Astrocyte (in vitro differentiated cells and primary cell): ENCODE data around the gene SMC6. TPM values are rescaled to one million over a fixed set of nuclear protein-coding genes. Genes with fewer than 3 reads are reported as not detected.

Experiments
- DNase-seq: peaks from one replicate; pipeline ENCODE4 v3.0.0-alpha.2; 2010; ENCODE audit warnings: low read depth
- FAIRE-seq: peaks from 2 replicates; lab custom pipeline; 2011; peaks lifted over from hg19 to GRCh38; lab: Jason Lieb, UNC
- H2AFZ ChIP-seq: 2 replicates; pipeline ENCODE4 v1.6.0; 2012; ENCODE audit warnings: low read depth, low read length, inconsistent platforms
- H3K27ac ChIP-seq: 2 replicates; pipeline ENCODE4 v1.5.1; 2011; ENCODE audit warnings: low read depth, low read length, inconsistent platforms
- H3K27me3 ChIP-seq: 2 replicates; pipeline ENCODE4 v1.6.0; 2011; ENCODE audit warnings: low read length, inconsistent platforms; ENCODE audit not compliant: insufficient read depth
- H3K36me3 ChIP-seq: 2 replicates; pipeline ENCODE4 v1.5.1; 2011; ENCODE audit warnings: low read length, inconsistent platforms; ENCODE audit not compliant: insufficient read depth
- H3K4me1 ChIP-seq: 2 replicates; pipeline ENCODE4 v1.5.1; 2011; ENCODE audit warnings: low read length, inconsistent platforms; ENCODE audit not compliant: insufficient read depth
- H3K4me2 ChIP-seq: 2 replicates; pipeline ENCODE4 v1.6.0; 2012; ENCODE audit warnings: low read length, inconsistent platforms
- H3K4me3 ChIP-seq: 2 replicates; pipeline ENCODE4 v1.5.1; 2011; ENCODE audit warnings: low read depth, mild to moderate bottlenecking, low read length, inconsistent platforms; ENCODE audit not compliant: insufficient read depth
- H3K79me2 ChIP-seq: 2 replicates; pipeline ENCODE4 v1.6.0; 2012; ENCODE audit warnings: mild to moderate bottlenecking, low read length, inconsistent platforms; ENCODE audit not compliant: insufficient read depth
- H3K9ac ChIP-seq: 2 replicates; pipeline ENCODE4 v1.6.0; 2012; ENCODE audit warnings: mild to moderate bottlenecking, low read length, inconsistent platforms
- H3K9me3 ChIP-seq: 2 replicates; pipeline ENCODE4 v1.5.1; 2012; ENCODE audit warnings: low read depth, mild to moderate bottlenecking, low read length, inconsistent platforms; ENCODE audit not compliant: insufficient read depth
- H4K20me1 ChIP-seq: 2 replicates; pipeline ENCODE4 v1.6.0; 2012; ENCODE audit warnings: low read length, inconsistent platforms; ENCODE audit not compliant: insufficient read depth
- H3K27ac Mint-ChIP-seq: one replicate; pipeline ENCODE4 v1.8.0; 2021; ENCODE audit warnings: mild to moderate bottlenecking, mixed read lengths; ENCODE audit not compliant: unreplicated experiment
- H3K27me3 Mint-ChIP-seq: one replicate; pipeline ENCODE4 v1.8.0; 2021; ENCODE audit warnings: low read depth, mixed read lengths; ENCODE audit not compliant: unreplicated experiment
- H3K36me3 Mint-ChIP-seq: one replicate; pipeline ENCODE4 v1.8.0; 2021; ENCODE audit warnings: low read depth, mixed read lengths; ENCODE audit not compliant: unreplicated experiment
- H3K4me1 Mint-ChIP-seq: one replicate; pipeline ENCODE4 v1.8.0; 2021; ENCODE audit warnings: low read depth, mixed read lengths; ENCODE audit not compliant: unreplicated experiment
- H3K4me3 Mint-ChIP-seq: one replicate; pipeline ENCODE4 v1.8.0; 2021; ENCODE audit warnings: mild to moderate bottlenecking, moderate library complexity, mixed read lengths; ENCODE audit not compliant: unreplicated experiment
- H3K9me3 Mint-ChIP-seq: one replicate; pipeline ENCODE4 v1.8.0; 2021; ENCODE audit warnings: mild to moderate bottlenecking, mixed read lengths; ENCODE audit not compliant: unreplicated experiment
- CTCF ChIP-seq: IDR thresholded peaks from 2 replicates; pipeline ENCODE4 v1.5.1; 2011; ENCODE audit warnings: low read depth, mild to moderate bottlenecking, inconsistent platforms, low read length, moderate library complexity; ENCODE audit not compliant: insufficient read depth
- EZH2 ChIP-seq: IDR thresholded peaks from 2 replicates; pipeline ENCODE4 v1.6.1; 2012; ENCODE audit warnings: mild to moderate bottlenecking, low read length, inconsistent platforms; ENCODE audit not compliant: insufficient read depth
- total RNA-seq: library from RNA; stranded (reverse); gene quantifications from 2 replicates; pipeline ENCODE4 v1.2.1, GENCODE V29; 2021

The SMC6 gene
- total RNA-seq, 1 donor from 2014 or later, result 20.1 TPM

- H3K27ac Mint-ChIP-seq, result no peak overlapping the region
- peaks cover 15% of the 10 kb centered on the region for H3K4me1 Mint-ChIP-seq
- no peaks in the 10 kb centered on the region for H3K27me3 Mint-ChIP-seq
- Histone ChIP-seq H3K79me2 (no peaks in the 10 kb centered on the region), H3K4me3 (no peak overlapping the region), H3K4me1 (no peaks in the 10 kb centered on the region), H3K9ac (no peak overlapping the region), H3K27me3 (no peaks in the 10 kb centered on the region), H3K9me3 (no peaks in the 10 kb centered on the region), H3K27ac (no peak overlapping the region), H3K4me2 (no peak overlapping the region), H3K36me3 (peaks cover 12% of the 10 kb centered on the region), H4K20me1 (no peaks in the 10 kb centered on the region), H2AFZ (no peak overlapping the region)
- no peak overlapping the region for H3K4me3 Mint-ChIP-seq
- FAIRE-seq (no peak), DNase-seq (no peak)
- TF ChIP-seq EZH2 (no peak), CTCF (no peak)
- peaks cover 5% of the 10 kb centered on the region for H3K36me3 Mint-ChIP-seq
- H3K9me3 Mint-ChIP-seq, result no peaks in the 10 kb centered on the region
Observed at GRCh38 chr2:17660219-17660618, 93.4 kb downstream of the SMC6 start.

- no peak overlapping the region for H3K9ac ChIP-seq
- no peaks in the 10 kb centered on the region for H3K79me2 ChIP-seq
- no peak overlapping the region for H3K4me3 ChIP-seq
- no peaks in the 10 kb centered on the region for H4K20me1 ChIP-seq
- no peaks in the 10 kb centered on the region for H3K27me3 ChIP-seq
- peak overlapping the region; percentile 51 for H3K27ac ChIP-seq
- Mint-ChIP-seq H3K4me1 (peaks cover 15% of the 10 kb centered on the region), H3K27ac (peak overlapping the region; percentile 55), H3K27me3 (no peaks in the 10 kb centered on the region), H3K4me3 (no peak overlapping the region), H3K36me3 (peaks cover 5% of the 10 kb centered on the region), H3K9me3 (no peaks in the 10 kb centered on the region)
- H3K4me1 ChIP-seq, result no peaks in the 10 kb centered on the region
- FAIRE-seq, result no peak
- H2AFZ ChIP-seq, result no peak overlapping the region
- no peaks in the 10 kb centered on the region for H3K9me3 ChIP-seq
- TF ChIP-seq CTCF, result no peak
- DNase-seq, result peak; percentile 87
- no peak overlapping the region for H3K4me2 ChIP-seq
- H3K36me3 ChIP-seq, result peaks cover 4% of the 10 kb centered on the region
Observed at GRCh38 chr2:17658251-17658843, 95.3 kb downstream of the SMC6 start.

- H3K27ac ChIP-seq, result peak overlapping the region; percentile 51
- H3K36me3 Mint-ChIP-seq, result peaks cover 3% of the 10 kb centered on the region
- DNase-seq, result no peak
- no peak overlapping the region for H3K4me3 ChIP-seq
- TF ChIP-seq EZH2 (no peak), CTCF (no peak)
- H4K20me1 ChIP-seq, result no peaks in the 10 kb centered on the region
- H3K27me3 ChIP-seq, result no peaks in the 10 kb centered on the region
- no peaks in the 10 kb centered on the region for H3K79me2 ChIP-seq
- H3K9me3 Mint-ChIP-seq, result no peaks in the 10 kb centered on the region
- no peak overlapping the region for H3K4me3 Mint-ChIP-seq
- peaks cover 4% of the 10 kb centered on the region for H3K36me3 ChIP-seq
- no peak overlapping the region for H3K9ac ChIP-seq
- H3K9me3 ChIP-seq, result no peaks in the 10 kb centered on the region
- H2AFZ ChIP-seq, result no peak overlapping the region
- H3K4me2 ChIP-seq, result no peak overlapping the region
- no peaks in the 10 kb centered on the region for H3K4me1 ChIP-seq
- FAIRE-seq, result no peak
- peaks cover 18% of the 10 kb centered on the region for H3K4me1 Mint-ChIP-seq
- H3K27ac Mint-ChIP-seq, result no peak overlapping the region
- no peaks in the 10 kb centered on the region for H3K27me3 Mint-ChIP-seq
Observed at GRCh38 chr2:17657759-17658158, 95.9 kb downstream of the SMC6 start.
